Gastroesophageal sphincter (tissue), 4 donors: Measurements from ENCODE around the gene MPC1. TPM values are rescaled to one million over a fixed set of nuclear protein-coding genes. Genes with fewer than 3 reads are reported as not detected.

Source experiments
- ATAC-seq: fragments of 150-250 bp; one replicate; pipeline ENCODE4 v1.9.1; 2016; ENCODE audit warnings: mild to moderate bottlenecking, moderate library complexity
- H3K27ac ChIP-seq, 4 donors: fragments of 200-600 bp; sonication (generic) in 3 of 4; 1 replicate in 3 of 4; 2 replicates in 1 of 4; pipeline ENCODE4 v1.5.1; 2016 to 2019
- H3K27me3 ChIP-seq: fragments of 200-600 bp; sonication (generic); one replicate; pipeline ENCODE4 v1.5.1; 2019
- H3K36me3 ChIP-seq, 2 donors: fragments of 200-600 bp; sonication (generic); one replicate each; pipeline ENCODE4 v1.5.1; 2019; ENCODE audit warnings: control low read depth in 1 of 2
- H3K4me1 ChIP-seq, 3 donors: fragments of 200-600 bp; sonication (generic); 1 replicate in 2 of 3; 2 replicates in 1 of 3; pipeline ENCODE4 v1.5.1; 2016 to 2019; ENCODE audit warnings: control low read depth in 2 of 3
- H3K4me3 ChIP-seq, 2 donors: fragments of 200-600 bp; sonication (generic); one replicate each; pipeline ENCODE4 v1.5.1; 2019; ENCODE audit warnings: mild to moderate bottlenecking in 1 of 2, moderate library complexity in 1 of 2
- H3K9me3 ChIP-seq, 3 donors: fragments of 200-600 bp; sonication (generic); one replicate each; pipeline ENCODE4 v1.5.1; 2017 to 2019; ENCODE audit warnings: control low read depth in 2 of 3
- CTCF ChIP-seq, 4 experiments: fragments of 200-600 bp in 2 of 4; fragments of 450-650 bp in 2 of 4; sonication (generic) in 1 of 4; IDR thresholded peaks; one replicate each; pipeline ENCODE4 v1.5.1; 2017 to 2019; ENCODE audit warnings: antibody characterized with exemption in 4 of 4, mild to moderate bottlenecking in 2 of 4, moderate library complexity in 2 of 4
- EP300 ChIP-seq: sonication (generic); formaldehyde crosslinking; IDR thresholded peaks from one replicate; pipeline ENCODE4 v1.6.1; 2017; ENCODE audit warnings: antibody characterized with exemption, mild to moderate bottlenecking
- POLR2A ChIP-seq, 2 donors: fragments of 450-650 bp; IDR thresholded peaks; one replicate each; pipeline ENCODE4 v1.6.1; 2017; ENCODE audit warnings: antibody characterized with exemption in 2 of 2, mild to moderate bottlenecking in 2 of 2, moderate library complexity in 1 of 2
- POLR2AphosphoS5 ChIP-seq: sonication (generic); formaldehyde crosslinking; IDR thresholded peaks from one replicate; pipeline ENCODE4 v1.6.1; 2017; ENCODE audit warnings: antibody characterized with exemption
- WGBS, 2 donors: methylation state at CpG; one replicate each; pipeline ENCODE4 v1.1.5; 2018; ENCODE audit warnings: low coverage in 1 of 2; 5-methylcytosine and 5-hydroxymethylcytosine counted together
- total RNA-seq, 4 donors: library from RNA; depleted of rRNA; stranded (reverse); fragments of >200 nt; gene quantifications; one replicate each; pipeline ENCODE4 v1.1.0, GENCODE V29; 2016

The MPC1 gene
- total RNA-seq, 4 donors from 2014 or later = 57.9 to 93.2 (median 72.8) TPM

GRCh38 chr6:166381733-166382499 is 824 bp downstream of the MPC1 start:
- peak overlapping the region; percentile 63 to 69 for H3K4me3 ChIP-seq
- H3K36me3 ChIP-seq = no peaks in the 10 kb centered on the region
- H3K9me3 ChIP-seq = no peaks in the 10 kb centered on the region
- 1 to 7% methylated on average over 2 to 14 of the region's 49 CpGs for WGBS, 2 donors
- H3K27ac ChIP-seq = peak overlapping the region; percentile 67 to 97 (median 94)
- H3K4me1 ChIP-seq = peaks cover 0 to 37% (median 0%) of the 10 kb centered on the region in 3 donors
- no peaks in the 10 kb centered on the region for H3K27me3 ChIP-seq
- peak; percentile 24 for ATAC-seq
- no peak for TF ChIP-seq POLR2A (IDR thresholded peaks at IDR 0.05)
- no peak for TF ChIP-seq EP300
- TF ChIP-seq POLR2AphosphoS5 = peak; percentile 47
- TF ChIP-seq CTCF (IDR thresholded peaks at IDR 0.05) = peak; percentile 65 to 92 (median 70)

- H3K4me3 ChIP-seq = peak overlapping the region; percentile 63 to 69
- H3K9me3 ChIP-seq = no peaks in the 10 kb centered on the region
- WGBS, 2 donors = 39 to 57% methylated on average over 6 of the region's 6 CpGs
- peak overlapping the region in 3 of 4 donors; percentile 92 to 97 (median 95) for H3K27ac ChIP-seq
- H3K4me1 ChIP-seq = peaks cover 0 to 37% (median 0%) of the 10 kb centered on the region in 3 donors
- no peaks in the 10 kb centered on the region for H3K27me3 ChIP-seq
- TF ChIP-seq CTCF (IDR thresholded peaks at IDR 0.05) (no peak), POLR2AphosphoS5 (no peak), POLR2A (IDR thresholded peaks at IDR 0.05) (no peak), EP300 (no peak)
- H3K36me3 ChIP-seq = no peaks in the 10 kb centered on the region
- ATAC-seq = no peak
These were observed 1.4 kb downstream of the MPC1 start for GRCh38 chr6:166381381-166381732.

- no peaks in the 10 kb centered on the region for H3K36me3 ChIP-seq
- 69 to 75% methylated on average over 4 of the region's 4 CpGs for WGBS, 2 donors
- no peak overlapping the region for H3K4me3 ChIP-seq
- no peaks in the 10 kb centered on the region for H3K27me3 ChIP-seq
- H3K9me3 ChIP-seq = no peaks in the 10 kb centered on the region
- ATAC-seq = no peak
- TF ChIP-seq CTCF (IDR thresholded peaks at IDR 0.05) = no peak
- TF ChIP-seq POLR2AphosphoS5 = no peak
- TF ChIP-seq POLR2A (IDR thresholded peaks at IDR 0.05) = no peak
- TF ChIP-seq EP300 = no peak
- no peak overlapping the region for H3K27ac ChIP-seq
- H3K4me1 ChIP-seq = peaks cover 0 to 37% (median 0%) of the 10 kb centered on the region in 3 donors
These were observed 2.9 kb downstream of the MPC1 start for GRCh38 chr6:166379800-166380199.

GRCh38 chr6:166379103-166379586 is 3.6 kb downstream of the MPC1 start:
- Histone ChIP-seq H3K9me3 (no peaks in the 10 kb centered on the region), H3K4me1 (peaks cover 0 to 33% (median 0%) of the 10 kb centered on the region in 3 donors), H3K27ac (no peak overlapping the region), H3K27me3 (no peaks in the 10 kb centered on the region), H3K4me3 (no peak overlapping the region), H3K36me3 (no peaks in the 10 kb centered on the region)
- WGBS, 2 donors = 100% methylated on average over 1 of the region's 1 CpG
- TF ChIP-seq POLR2AphosphoS5 (no peak), EP300 (no peak), POLR2A (IDR thresholded peaks at IDR 0.05) (no peak), CTCF (IDR thresholded peaks at IDR 0.05) (no peak)
- no peak for ATAC-seq

GRCh38 chr6:166377721-166378120 is 5.0 kb downstream of the MPC1 start:
- TF ChIP-seq POLR2A (IDR thresholded peaks at IDR 0.05) (no peak), EP300 (no peak), CTCF (IDR thresholded peaks at IDR 0.05) (no peak), POLR2AphosphoS5 (no peak)
- no peaks in the 10 kb centered on the region for H3K27me3 ChIP-seq
- ATAC-seq = no peak
- no peaks in the 10 kb centered on the region for H3K9me3 ChIP-seq
- no peaks in the 10 kb centered on the region for H3K36me3 ChIP-seq
- no peak overlapping the region for H3K4me3 ChIP-seq
- 0 to 50% methylated on average over 1 to 2 of the region's 2 CpGs for WGBS, 2 donors
- H3K27ac ChIP-seq = no peak overlapping the region
- peaks cover 0 to 26% (median 0%) of the 10 kb centered on the region in 3 donors for H3K4me1 ChIP-seq
